Measurements from ENCODE around the gene IFNA6. TPM values are rescaled to one million over a fixed set of nuclear protein-coding genes. Genes with fewer than 3 reads are reported as not detected.

IFNA6 gene
- total RNA-seq, 1 experiment from 2014 or later = not detected

GRCh38 chr9:21331676-21332402 lies 18.8 kb downstream of the IFNA6 start:
- no peak for ATAC-seq
- CTCF ChIA-PET = no interaction called here
- RAD21 ChIA-PET (ENCODE audit: low non-redundant PET in 1 of 2, low total read pairs in 2 of 2, uncharacterized antibody in 2 of 2, unreplicated experiment in 2 of 2) = no interaction called here
- no TSS peak for BruUV-seq (replicated peaks)
- intact Hi-C loops (cut with micrococcal nuclease) = no loop called here
- no peak overlapping the region for H3K4me3 ChIP-seq (replicated peaks in 1 of 2; ENCODE audit: low read depth in 1 of 2, low read length in 2 of 2)
- no peak overlapping the region for H2AFZ ChIP-seq (ENCODE audit: low read depth, low read length, poor library complexity, severe bottlenecking)
- peaks cover 3 to 23% of the 10 kb centered on the region in 2 experiments; a peak in 3 of 4 replicates for H3K4me1 ChIP-seq (ENCODE audit: control insufficient read depth in 1 of 2, insufficient read depth in 2 of 2, low read length in 2 of 2)
- no peaks in the 10 kb centered on the region for H3K27me3 ChIP-seq (ENCODE audit: insufficient read depth, low read length)
- POLR2A ChIA-PET = no interaction called here
- no peak overlapping the region for H3K9ac ChIP-seq (ENCODE audit: low read length)
- H3K9me2 ChIP-seq (ENCODE audit: insufficient read depth) = no peaks in the 10 kb centered on the region
- H3K79me2 ChIP-seq (ENCODE audit: insufficient read depth, low read length) = peaks cover 83% of the 10 kb centered on the region
- no peak for DNase-seq (ENCODE audit: low read depth, low spot score)
- no peak overlapping the region for H3K27ac ChIP-seq (ENCODE audit: low read depth, low read length)
- peaks cover 3% of the 10 kb centered on the region for H4K20me1 ChIP-seq (ENCODE audit: insufficient read depth)
- H3K4me2 ChIP-seq (ENCODE audit: low read length) = no peak overlapping the region
- H3K9me3 ChIP-seq (ENCODE audit: control insufficient read depth in 1 of 2, insufficient read depth in 1 of 2, low read depth in 1 of 2, low read length in 2 of 2) = no peaks in the 10 kb centered on the region
- no peak for TF ChIP-seq MAX (IDR thresholded peaks at IDR 0.05)
- no peak for TF ChIP-seq CBX3 (IDR thresholded peaks at IDR 0.05; ENCODE audit: low read depth)
- TF ChIP-seq YY1 (IDR thresholded peaks at IDR 0.05; ENCODE audit: extremely low read depth, insufficient replicate concordance, low read depth, low read length) = no peak
- TF ChIP-seq ELF1 (IDR thresholded peaks at IDR 0.05; ENCODE audit: borderline replicate concordance, low read depth) = no peak
- no peak for TF ChIP-seq ATF3 (IDR thresholded peaks at IDR 0.05)
- TF ChIP-seq ZNF274 (IDR thresholded peaks at IDR 0.05; ENCODE audit: low read depth, low read length) = no peak
- TF ChIP-seq TCF7L2 (IDR thresholded peaks at IDR 0.05; ENCODE audit: borderline replicate concordance, extremely low read depth, insufficient read depth, insufficient read length) = no peak
- H3K36me3 ChIP-seq (ENCODE audit: control insufficient read depth in 1 of 2, insufficient read depth in 2 of 2, low read length in 2 of 2) = peaks cover 2 to 15% of the 10 kb centered on the region in 2 experiments; a peak in 3 of 4 replicates
